Breast epithelium (tissue), 3 donors: ENCODE measurements around the gene PDGFC.

Source experiments
- POLR2A ChIP-seq: fragments of 450-650 bp; IDR thresholded peaks from one replicate; pipeline ENCODE4 v1.6.1; 2016; ENCODE audit warnings: antibody characterized with exemption, mild to moderate bottlenecking, moderate library complexity
- TF ChIP-seq, protein P1 (sequence below), 3 donors: fragments of 450-650 bp; IDR thresholded peaks; one replicate each; pipeline ENCODE4 v1.5.1; 2016 to 2017; ENCODE audit warnings: antibody characterized with exemption in 3 of 3, mild to moderate bottlenecking in 3 of 3, moderate library complexity in 3 of 3

DNA sequence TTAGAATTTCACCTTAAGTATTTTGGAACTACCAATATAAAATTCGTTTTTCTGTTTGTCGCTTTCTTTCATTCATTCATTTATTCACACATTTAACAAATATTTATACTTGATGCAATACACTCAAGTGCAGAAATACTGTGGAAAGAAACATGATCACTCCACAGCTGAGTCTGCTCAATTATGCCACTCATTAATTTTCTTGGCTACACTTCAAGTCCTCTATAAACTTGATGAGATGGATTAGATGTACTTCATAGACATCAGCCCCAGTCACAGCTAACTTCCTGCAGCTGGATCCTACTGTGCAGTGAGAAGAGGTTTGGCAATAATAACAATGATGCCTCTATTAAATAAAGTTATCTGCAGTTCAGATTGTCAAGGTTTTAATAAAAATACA lies 208.1 kb downstream of the PDGFC start:
- TF ChIP-seq, protein P1, sequence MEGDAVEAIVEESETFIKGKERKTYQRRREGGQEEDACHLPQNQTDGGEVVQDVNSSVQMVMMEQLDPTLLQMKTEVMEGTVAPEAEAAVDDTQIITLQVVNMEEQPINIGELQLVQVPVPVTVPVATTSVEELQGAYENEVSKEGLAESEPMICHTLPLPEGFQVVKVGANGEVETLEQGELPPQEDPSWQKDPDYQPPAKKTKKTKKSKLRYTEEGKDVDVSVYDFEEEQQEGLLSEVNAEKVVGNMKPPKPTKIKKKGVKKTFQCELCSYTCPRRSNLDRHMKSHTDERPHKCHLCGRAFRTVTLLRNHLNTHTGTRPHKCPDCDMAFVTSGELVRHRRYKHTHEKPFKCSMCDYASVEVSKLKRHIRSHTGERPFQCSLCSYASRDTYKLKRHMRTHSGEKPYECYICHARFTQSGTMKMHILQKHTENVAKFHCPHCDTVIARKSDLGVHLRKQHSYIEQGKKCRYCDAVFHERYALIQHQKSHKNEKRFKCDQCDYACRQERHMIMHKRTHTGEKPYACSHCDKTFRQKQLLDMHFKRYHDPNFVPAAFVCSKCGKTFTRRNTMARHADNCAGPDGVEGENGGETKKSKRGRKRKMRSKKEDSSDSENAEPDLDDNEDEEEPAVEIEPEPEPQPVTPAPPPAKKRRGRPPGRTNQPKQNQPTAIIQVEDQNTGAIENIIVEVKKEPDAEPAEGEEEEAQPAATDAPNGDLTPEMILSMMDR (IDR thresholded peaks at IDR 0.05) = no peak
- no peak for TF ChIP-seq POLR2A
